Keratinocyte (primary cell): ENCODE results near the gene ACOT9. TPM values are rescaled to one million over a fixed set of nuclear protein-coding genes. Genes with fewer than 3 reads are reported as not detected.

ENCODE experiments used
- DNase-seq: peaks from one replicate; pipeline ENCODE4 v3.0.0-alpha.2; 2011; ENCODE audit warnings: low read depth, missing footprints, low spot score
- FAIRE-seq: peaks from 2 replicates; lab custom pipeline; 2011; peaks lifted over from hg19 to GRCh38; lab: Jason Lieb, UNC
- H2AFZ ChIP-seq: 2 replicates; pipeline ENCODE4 v1.6.0; 2012; ENCODE audit warnings: low read length, control low read depth, inconsistent platforms; ENCODE audit not compliant: control insufficient read depth
- H3K27ac ChIP-seq: 2 replicates; pipeline ENCODE4 v1.5.1; 2011; ENCODE audit warnings: low read length; ENCODE audit not compliant: control insufficient read depth, insufficient read depth
- H3K27me3 ChIP-seq: 3 replicates; pipeline ENCODE4 v1.6.0; 2011; ENCODE audit warnings: low read length; ENCODE audit not compliant: control insufficient read depth, insufficient read depth; ENCODE audit errors: extremely low read depth
- H3K36me3 ChIP-seq, 2 experiments: 2 replicates in 1 of 2; 3 replicates in 1 of 2; pipeline ENCODE4 v1.5.1; 2011; ENCODE audit warnings: low read length in 2 of 2, mild to moderate bottlenecking in 1 of 2; ENCODE audit not compliant: control insufficient read depth in 2 of 2, insufficient read depth in 2 of 2; ENCODE audit errors: extremely low read depth in 1 of 2
- H3K4me1 ChIP-seq: 3 replicates; pipeline ENCODE4 v1.5.1; 2011; ENCODE audit warnings: low read length; ENCODE audit not compliant: control insufficient read depth, insufficient read depth; ENCODE audit errors: extremely low read depth
- H3K4me2 ChIP-seq: 3 replicates; pipeline ENCODE4 v1.6.0; 2011; ENCODE audit warnings: low read depth, low read length; ENCODE audit not compliant: control insufficient read depth, insufficient read depth; ENCODE audit errors: extremely low read depth
- H3K4me3 ChIP-seq, 3 experiments: fragments of 200-600 bp in 1 of 3; sonication (generic) in 1 of 3; 2 replicates in 2 of 3; 3 replicates in 1 of 3; pipeline ENCODE4 v1.5.1; 2011 to 2016; ENCODE audit warnings: low read length in 3 of 3, mild to moderate bottlenecking in 3 of 3, control low read depth in 2 of 3, inconsistent platforms in 1 of 3, low read depth in 1 of 3, mixed read lengths in 1 of 3, mixed run types in 1 of 3, moderate library complexity in 1 of 3; ENCODE audit not compliant: control insufficient read depth in 2 of 3, insufficient read depth in 2 of 3; ENCODE audit errors: extremely low read depth in 1 of 3
- H3K79me2 ChIP-seq: 2 replicates; pipeline ENCODE4 v1.6.0; 2012; ENCODE audit warnings: low read length; ENCODE audit not compliant: control insufficient read depth, insufficient read depth
- H3K9ac ChIP-seq: 3 replicates; pipeline ENCODE4 v1.6.0; 2011; ENCODE audit warnings: low read length; ENCODE audit not compliant: control insufficient read depth, insufficient read depth; ENCODE audit errors: extremely low read depth
- H3K9me1 ChIP-seq: 3 replicates; pipeline ENCODE4 v1.6.0; 2011; ENCODE audit warnings: low read length; ENCODE audit not compliant: control insufficient read depth, insufficient read depth; ENCODE audit errors: extremely low read depth
- H3K9me3 ChIP-seq: 2 replicates; pipeline ENCODE4 v1.5.1; 2012; ENCODE audit warnings: low read depth, low read length; ENCODE audit not compliant: control insufficient read depth
- H4K20me1 ChIP-seq: 3 replicates; pipeline ENCODE4 v1.6.0; 2011; ENCODE audit warnings: low read length; ENCODE audit not compliant: control insufficient read depth, insufficient read depth; ENCODE audit errors: extremely low read depth
- CTCF ChIP-seq, 3 experiments: IDR thresholded peaks in 1 of 3; conservative IDR thresholded peaks in 1 of 3; optimal IDR thresholded peaks in 1 of 3; 2 replicates in 2 of 3; 3 replicates in 1 of 3; pipeline versions ENCODE3 to v1.5.1; 2011; ENCODE audit warnings: low read length in 3 of 3, mild to moderate bottlenecking in 3 of 3, moderate library complexity in 2 of 3, control low read depth in 1 of 3, inconsistent platforms in 1 of 3; ENCODE audit not compliant: insufficient read depth in 2 of 3; ENCODE audit errors: extremely low read depth in 1 of 3
- EZH2 ChIP-seq: IDR thresholded peaks from one replicate; pipeline ENCODE4 v1.6.1; 2012; ENCODE audit warnings: inconsistent platforms, mild to moderate bottlenecking, low read length, moderate library complexity
- dilution Hi-C: fragments of 300-500 bp; cut with MboI; formaldehyde crosslinking; loops from one replicate; pipeline ENCODE4 v1.7.0; 2020; ENCODE audit warnings: low sequenced_read_pairs; ENCODE audit not compliant: extremely low pct_ligation_motif_present
- polyA plus RNA-seq, 5 experiments: library from polyadenylated mRNA; depleted of rRNA in 3 of 5; stranded (reverse) in 3 of 5; stranded (forward) in 1 of 5; unstranded in 1 of 5; fragments of >200 nt; gene quantifications; 1 replicate in 1 of 5; 2 replicates in 3 of 5; 3 replicates in 1 of 5; pipeline versions ENCODE4 v1.2.1 to v1.2.3, GENCODE V29; 2011 to 2012; ENCODE audit warnings: missing spikeins in 2 of 5, low read depth in 1 of 5, low replicate concordance in 1 of 5

The ACOT9 gene
- polyA plus RNA-seq, 1 donor (not counting 4 experiments of a cell fraction or from before 2014, with no cell fraction given): 91.9 TPM

GRCh38 chrX:23786268-23786815, 43.3 kb upstream of the ACOT9 start:
- Histone ChIP-seq H3K4me1 (peaks cover 10% of the 10 kb centered on the region), H3K27ac (no peak overlapping the region), H3K79me2 (peaks cover 5% of the 10 kb centered on the region), H3K4me2 (no peak overlapping the region), H3K4me3 (no peak overlapping the region), H3K9ac (no peak overlapping the region), H2AFZ (no peak overlapping the region), H3K9me1 (no peaks in the 10 kb centered on the region), H3K9me3 (no peaks in the 10 kb centered on the region), H3K36me3 (peaks cover 2 to 17% of the 10 kb centered on the region in 2 experiments), H4K20me1 (peaks cover 6% of the 10 kb centered on the region), H3K27me3 (no peaks in the 10 kb centered on the region)
- dilution Hi-C loops: no loop called here
- no peak for TF ChIP-seq EZH2
- no peak for TF ChIP-seq CTCF (optimal IDR thresholded peaks at IDR 0.05 in 1 of 3, IDR thresholded peaks at IDR 0.05 in 1 of 3, conservative IDR thresholded peaks at IDR 0.05 in 1 of 3; ENCODE audit: extremely low read depth in 1 of 3, insufficient read depth in 2 of 3, low read length in 3 of 3)
- no peak for FAIRE-seq
- DNase-seq: no peak

DNA sequence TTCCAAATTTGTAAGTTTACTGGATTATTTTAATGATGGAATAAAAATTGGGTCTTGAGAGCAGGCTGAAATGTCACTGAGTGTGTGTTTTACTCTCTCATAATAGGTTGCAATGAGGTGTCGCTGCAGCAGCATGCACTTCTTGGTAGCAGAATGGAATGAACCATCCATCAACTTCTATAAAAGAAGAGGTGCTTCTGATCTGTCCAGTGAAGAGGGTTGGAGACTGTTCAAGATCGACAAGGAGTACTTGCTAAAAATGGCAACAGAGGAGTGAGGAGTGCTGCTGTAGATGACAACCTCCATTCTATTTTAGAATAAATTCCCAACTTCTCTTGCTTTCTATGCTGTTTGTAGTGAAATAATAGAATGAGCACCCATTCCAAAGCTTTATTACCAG, 42.5 kb upstream of the ACOT9 start:
- dilution Hi-C loops: no loop called here
- FAIRE-seq (no peak), DNase-seq (no peak)
- no peak overlapping the region for H3K9ac ChIP-seq
- TF ChIP-seq EZH2 (no peak), CTCF (optimal IDR thresholded peaks at IDR 0.05 in 1 of 3, IDR thresholded peaks at IDR 0.05 in 1 of 3, conservative IDR thresholded peaks at IDR 0.05 in 1 of 3; ENCODE audit: extremely low read depth in 1 of 3, insufficient read depth in 2 of 3, low read length in 3 of 3) (no peak)
- H3K27ac ChIP-seq: no peak overlapping the region
- peaks cover 6% of the 10 kb centered on the region for H4K20me1 ChIP-seq
- H3K36me3 ChIP-seq: peaks cover 2 to 17% of the 10 kb centered on the region in 2 experiments
- H3K9me1 ChIP-seq: no peaks in the 10 kb centered on the region
- H3K4me2 ChIP-seq: peak overlapping the region; percentile 71
- H3K27me3 ChIP-seq: no peaks in the 10 kb centered on the region
- H3K79me2 ChIP-seq: peaks cover 5% of the 10 kb centered on the region
- peaks cover 16% of the 10 kb centered on the region for H3K4me1 ChIP-seq
- no peak overlapping the region for H2AFZ ChIP-seq
- peak overlapping the region in 2 of 3 experiments; percentile 75 to 79 for H3K4me3 ChIP-seq
- H3K9me3 ChIP-seq: no peaks in the 10 kb centered on the region
